H1 (cell line): Measurements from ENCODE around the gene AFG1L. TPM values are rescaled to one million over a fixed set of nuclear protein-coding genes. Genes with fewer than 3 reads are reported as not detected.

Experiments used
- EP300 ChIP-seq, 2 experiments: IDR thresholded peaks; 1 replicate in 1 of 2; 2 replicates in 1 of 2; pipeline ENCODE4 v1.6.1; 2011 to 2012; ENCODE audit warnings: low read depth in 2 of 2, low read length in 2 of 2, mild to moderate bottlenecking in 2 of 2, borderline replicate concordance in 1 of 2, inconsistent platforms in 1 of 2, moderate library complexity in 1 of 2
- GTF2F1 ChIP-seq: IDR thresholded peaks from 2 replicates; pipeline ENCODE4 v1.6.1; 2012; ENCODE audit warnings: low read depth, low read length, improper control_type of control experiment, borderline replicate concordance
- POLR2A ChIP-seq, 2 experiments: IDR thresholded peaks; 1 replicate in 1 of 2; 2 replicates in 1 of 2; pipeline ENCODE4 v1.6.1; 2011; ENCODE audit warnings: low read depth in 2 of 2, low read length in 2 of 2, mild to moderate bottlenecking in 2 of 2; ENCODE audit errors: control extremely low read depth in 1 of 2
- RAD21 ChIP-seq, 2 experiments: IDR thresholded peaks in 1 of 2; conservative IDR thresholded peaks in 1 of 2; 2 replicates each; pipeline ENCODE4 v1.6.1; 2011; ENCODE audit warnings: low read depth in 2 of 2, low read length in 2 of 2, improper control_type of control experiment in 1 of 2, inconsistent platforms in 1 of 2, mild to moderate bottlenecking in 1 of 2, moderate library complexity in 1 of 2
- SUZ12 ChIP-seq: fragments of 200-600 bp; sonication (generic); IDR thresholded peaks from 2 replicates; pipeline ENCODE4 v1.6.1; 2012; ENCODE audit warnings: mild to moderate bottlenecking, inconsistent platforms, low read length, moderate library complexity, mixed read lengths
- polyA plus RNA-seq, 7 experiments: library from polyadenylated mRNA; depleted of rRNA in 3 of 7; stranded (reverse) in 5 of 7; unstranded in 2 of 7; fragments of >200 nt in 5 of 7; fragments of 200-250 nt in 2 of 7; gene quantifications; 1 replicate in 5 of 7; 2 replicates in 1 of 7; 4 replicates in 1 of 7; pipeline versions ENCODE4 v1.2.1 to v1.2.3, GENCODE V29; 2011 to 2013; ENCODE audit warnings: missing spikeins in 2 of 7, mixed read lengths in 2 of 7
- total RNA-seq: library from RNA; stranded (reverse); fragmentation: NEBNext Ultra II Directional; extraction: Animal tissue kit (Norgen Biotek cat#: 25700); gene quantifications from 2 replicates; pipeline ENCODE4 v1.2.1, GENCODE V29; 2021

The AFG1L gene
- total and polyA plus RNA-seq, 2 of the 8 experiments (the other 6 are each of a cell fraction or from before 2014, with no cell fraction given): 0.98 to 5.7 TPM

DNA sequence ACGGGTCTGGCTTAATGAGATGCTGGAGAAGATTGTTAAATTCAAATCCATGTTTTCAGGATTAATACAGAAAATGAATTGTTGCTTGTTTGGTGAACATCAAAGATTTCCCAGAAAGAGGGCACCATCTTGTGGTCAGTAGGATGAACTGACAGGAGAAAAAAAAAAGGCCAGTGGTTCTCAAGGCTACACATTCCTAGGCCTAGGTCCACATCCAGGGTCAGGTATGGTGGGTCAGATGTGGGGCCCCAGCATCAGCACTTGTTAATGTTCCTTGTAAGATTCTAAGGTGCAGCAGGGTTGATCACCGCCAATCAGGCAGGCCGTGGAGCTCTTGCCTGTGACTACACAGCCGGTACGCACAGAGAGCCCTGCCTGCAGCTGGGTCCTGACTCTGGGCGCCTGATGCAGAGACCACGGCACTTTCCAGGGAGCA is 231.9 kb downstream of the AFG1L start (continued):
- TF ChIP-seq GTF2F1 (no peak), POLR2A (IDR thresholded peaks at IDR 0.05; ENCODE audit: control extremely low read depth in 1 of 2, low read depth in 2 of 2, low read length in 2 of 2) (no peak), EP300 (IDR thresholded peaks at IDR 0.05; ENCODE audit: borderline replicate concordance in 1 of 2, low read depth in 2 of 2, low read length in 2 of 2) (no peak), RAD21 (IDR thresholded peaks at IDR 0.05 in 1 of 2, conservative IDR thresholded peaks at IDR 0.05 in 1 of 2; ENCODE audit: low read depth in 2 of 2, low read length in 2 of 2) (peak; percentile 90), SUZ12 (no peak)
